Liver (tissue), 9 donors: ENCODE data around the gene ANG. TPM values are rescaled to one million over a fixed set of nuclear protein-coding genes. Genes with fewer than 3 reads are reported as not detected.

Source experiments
- DNase-seq: peaks from one replicate; pipeline ENCODE4 v3.0.0-alpha.2; 2017; ENCODE audit warnings: low spot score
- H3K27ac ChIP-seq, 2 donors: one replicate each; pipeline ENCODE4 v1.7.0; 2013; ENCODE audit warnings: inconsistent platforms in 2 of 2, low read length in 2 of 2, control low read depth in 1 of 2, low read depth in 1 of 2, mild to moderate bottlenecking in 1 of 2
- H3K27me3 ChIP-seq, 4 donors: one replicate each; pipeline versions ENCODE4 v1.6.1 to v1.7.0; 2013; ENCODE audit warnings: low read length in 3 of 4, inconsistent platforms in 1 of 4, mild to moderate bottlenecking in 1 of 4, moderate library complexity in 1 of 4; ENCODE audit not compliant: control insufficient read depth in 4 of 4, insufficient read depth in 4 of 4
- H3K36me3 ChIP-seq, 4 donors: one replicate each; pipeline versions ENCODE4 v1.6.1 to v1.7.0; 2013; ENCODE audit warnings: low read length in 3 of 4, mild to moderate bottlenecking in 3 of 4, low read depth in 1 of 4, moderate library complexity in 1 of 4; ENCODE audit not compliant: control insufficient read depth in 4 of 4, insufficient read depth in 3 of 4
- H3K4me1 ChIP-seq, 4 donors: one replicate each; pipeline versions ENCODE4 v1.6.1 to v1.7.0; 2013; ENCODE audit warnings: low read length in 3 of 4, mild to moderate bottlenecking in 3 of 4, moderate library complexity in 1 of 4; ENCODE audit not compliant: control insufficient read depth in 4 of 4, insufficient read depth in 4 of 4
- H3K4me3 ChIP-seq, 3 donors: one replicate each; pipeline versions ENCODE4 v1.6.1 to v1.7.0; 2013; ENCODE audit warnings: low read length in 3 of 3, control low read depth in 1 of 3, low read depth in 1 of 3, mild to moderate bottlenecking in 1 of 3
- H3K9ac ChIP-seq, 2 donors: one replicate each; pipeline ENCODE4 v1.7.0; 2013; ENCODE audit warnings: low read length in 2 of 2, mild to moderate bottlenecking in 2 of 2, moderate library complexity in 2 of 2, control low read depth in 1 of 2, low read depth in 1 of 2
- H3K9me3 ChIP-seq, 4 donors: one replicate each; pipeline versions ENCODE4 v1.6.1 to v1.7.0; 2013; ENCODE audit warnings: low read length in 3 of 4; ENCODE audit not compliant: control insufficient read depth in 4 of 4
- ATF3 ChIP-seq: IDR thresholded peaks from 2 replicates; pipeline ENCODE4 v1.6.1; 2016; ENCODE audit warnings: antibody characterized with exemption
- CTCF ChIP-seq: fragments of 150-350 bp; IDR thresholded peaks from 2 replicates; pipeline ENCODE4 v1.5.1; 2017; ENCODE audit warnings: improper control_type of control experiment, low read depth, low read length; ENCODE audit not compliant: missing input control
- EGR1 ChIP-seq, 2 donors: IDR thresholded peaks; 2 replicates each; pipeline ENCODE4 v1.6.1; 2016 to 2018; ENCODE audit warnings: antibody characterized with exemption in 2 of 2, low read depth in 2 of 2
- FOXA1 ChIP-seq: IDR thresholded peaks from 2 replicates; pipeline ENCODE4 v1.6.1; 2016; ENCODE audit warnings: antibody characterized with exemption
- FOXA2 ChIP-seq: IDR thresholded peaks from 2 replicates; pipeline ENCODE4 v1.6.1; 2016; ENCODE audit warnings: antibody characterized with exemption
- GABPA ChIP-seq, 2 donors: IDR thresholded peaks in 1 of 2; conservative IDR thresholded peaks in 1 of 2; 2 replicates each; pipeline ENCODE4 v1.6.1; 2016; ENCODE audit warnings: antibody characterized with exemption in 2 of 2, mild to moderate bottlenecking in 1 of 2, moderate library complexity in 1 of 2
- HNF4A ChIP-seq, 2 donors: conservative IDR thresholded peaks; 2 replicates each; pipeline ENCODE4 v1.6.1; 2016; ENCODE audit warnings: antibody characterized with exemption in 2 of 2, mild to moderate bottlenecking in 2 of 2
- HNF4G ChIP-seq: IDR thresholded peaks from 2 replicates; pipeline ENCODE4 v1.6.1; 2016; ENCODE audit warnings: antibody characterized with exemption
- JUND ChIP-seq, 2 donors: IDR thresholded peaks; 2 replicates each; pipeline ENCODE4 v1.6.1; 2016; ENCODE audit warnings: antibody characterized with exemption in 2 of 2
- MAX ChIP-seq: IDR thresholded peaks from 2 replicates; pipeline ENCODE4 v1.6.1; 2016; ENCODE audit warnings: antibody characterized with exemption
- NR2F2 ChIP-seq: IDR thresholded peaks from 2 replicates; pipeline ENCODE4 v1.6.1; 2016; ENCODE audit warnings: antibody characterized with exemption
- RAD21 ChIP-seq, 2 donors: IDR thresholded peaks; 2 replicates each; pipeline ENCODE4 v1.6.1; 2016; ENCODE audit warnings: antibody characterized with exemption in 2 of 2, mild to moderate bottlenecking in 2 of 2
- REST ChIP-seq: IDR thresholded peaks from 2 replicates; pipeline ENCODE4 v1.6.1; 2016; ENCODE audit warnings: antibody characterized with exemption, mild to moderate bottlenecking
- RXRA ChIP-seq, 2 donors: IDR thresholded peaks; 2 replicates each; pipeline ENCODE4 v1.6.1; 2017 to 2018; ENCODE audit warnings: antibody characterized with exemption in 2 of 2, mild to moderate bottlenecking in 1 of 2
- SP1 ChIP-seq: IDR thresholded peaks from 2 replicates; pipeline ENCODE4 v1.6.1; 2018; ENCODE audit warnings: antibody characterized with exemption, mild to moderate bottlenecking
- TAF1 ChIP-seq: conservative IDR thresholded peaks from 2 replicates; pipeline ENCODE4 v1.6.1; 2016; ENCODE audit warnings: antibody characterized with exemption, mild to moderate bottlenecking
- YY1 ChIP-seq: IDR thresholded peaks from 2 replicates; pipeline ENCODE4 v1.6.1; 2016; ENCODE audit warnings: antibody characterized with exemption, mild to moderate bottlenecking
- WGBS: extraction: QIAGEN DNeasy Blood & Tissue Kit; methylation state at CpG from one replicate; pipeline ENCODE4 v1.1.7; 2013; 5-methylcytosine and 5-hydroxymethylcytosine counted together
- polyA plus RNA-seq, 2 donors: library from polyadenylated mRNA; stranded (reverse) in 1 of 2; unstranded in 1 of 2; fragments of 200-250 nt in 1 of 2; fragments of >200 nt in 1 of 2; fragmentation: Nextera tagmentation in 1 of 2; extraction: Ambion mirVana in 1 of 2; gene quantifications; one replicate each; pipeline versions ENCODE4 v1.2.1 to v1.2.3, GENCODE V29; 2013 to 2015
- total RNA-seq, 2 donors: library from RNA; depleted of rRNA; stranded (reverse); fragments of >200 nt; gene quantifications; one replicate each; pipeline ENCODE4 v1.2.3, GENCODE V29; 2014
- donor health status: healthy.
- donor health status: healthy.
- donor health status: healthy.
- donor health status: healthy.
- donor health status: healthy.

ANG gene
- total and polyA plus RNA-seq, 4 donors = 153 to 2,524 (median 1,379) TPM

GRCh38 chr14:20644520-20644919 lies 44.0 kb upstream of the ANG start:
- no peak for TF ChIP-seq REST
- TF ChIP-seq FOXA1 = no peak
- TF ChIP-seq ATF3 = no peak
- TF ChIP-seq SP1 = no peak
- TF ChIP-seq FOXA2 = no peak
- no peak for TF ChIP-seq EGR1 (IDR thresholded peaks at IDR 0.05; ENCODE audit: low read depth in 2 of 2)
- TF ChIP-seq YY1 = no peak
- no peak for TF ChIP-seq HNF4A (conservative IDR thresholded peaks at IDR 0.05)
- no peak for TF ChIP-seq HNF4G
- no peak for TF ChIP-seq RXRA (IDR thresholded peaks at IDR 0.05)
- TF ChIP-seq MAX = no peak
- TF ChIP-seq TAF1 = no peak
- no peak for TF ChIP-seq CTCF
- TF ChIP-seq NR2F2 = no peak
- Histone ChIP-seq H3K27ac (no peak overlapping the region), H3K4me3 (no peak overlapping the region), H3K36me3 (no peaks in the 10 kb centered on the region), H3K27me3 (peaks cover 0 to under 1% (median 0%) of the 10 kb centered on the region in 4 donors), H3K9me3 (no peaks in the 10 kb centered on the region), H3K9ac (no peak overlapping the region), H3K4me1 (no peaks in the 10 kb centered on the region)
- WGBS = 96% methylated on average over 2 of the region's 2 CpGs
- no peak for DNase-seq

GRCh38 chr14:20645481-20645880 lies 43.1 kb upstream of the ANG start:
- Histone ChIP-seq H3K9me3 (no peaks in the 10 kb centered on the region), H3K4me1 (no peaks in the 10 kb centered on the region), H3K9ac (no peak overlapping the region), H3K36me3 (no peaks in the 10 kb centered on the region), H3K27ac (no peak overlapping the region), H3K27me3 (no peaks in the 10 kb centered on the region), H3K4me3 (no peak overlapping the region)
- WGBS = 86% methylated on average over 1 of the region's 1 CpG
- no peak for DNase-seq
- TF ChIP-seq MAX (no peak), HNF4G (no peak), HNF4A (conservative IDR thresholded peaks at IDR 0.05) (no peak), EGR1 (IDR thresholded peaks at IDR 0.05; ENCODE audit: low read depth in 2 of 2) (no peak), RXRA (IDR thresholded peaks at IDR 0.05) (no peak), RAD21 (IDR thresholded peaks at IDR 0.05) (no peak), ATF3 (no peak), TAF1 (no peak), GABPA (IDR thresholded peaks at IDR 0.05 in 1 of 2, conservative IDR thresholded peaks at IDR 0.05 in 1 of 2) (no peak), FOXA2 (no peak), JUND (IDR thresholded peaks at IDR 0.05) (no peak), REST (no peak), YY1 (no peak), FOXA1 (no peak), CTCF (no peak), NR2F2 (no peak)
